Renal pelvis (tissue), 4 donors: Measurements from ENCODE around the gene STRIT1. TPM values are rescaled to one million over a fixed set of nuclear protein-coding genes. Genes with fewer than 3 reads are reported as not detected.
A peak's percentile ranks its signal among the peaks of the same experiment; 100 is the strongest.
"Not testable (repeated sequence)": the region's sequence is repeated elsewhere in the genome, so short reads cannot be mapped to it uniquely, and the experiment has no call there.

Source experiments
- DNase-seq: peaks from one replicate; pipeline ENCODE4 v3.0.0-alpha.2; 2013
- polyA plus RNA-seq, 3 donors: library from polyadenylated mRNA; unstranded; fragments of 120-200 nt; gene quantifications; one replicate each; pipeline ENCODE4 v1.2.1, GENCODE V29; 2013; ENCODE audit not compliant: insufficient read length in 3 of 3

Gene STRIT1
- polyA plus RNA-seq, 3 donors: 1.5 to 1.7 (median 1.6) TPM

GRCh38 chr3:155270485-155271342, 22.8 kb downstream of the STRIT1 start:
- no peak for DNase-seq

DNA sequence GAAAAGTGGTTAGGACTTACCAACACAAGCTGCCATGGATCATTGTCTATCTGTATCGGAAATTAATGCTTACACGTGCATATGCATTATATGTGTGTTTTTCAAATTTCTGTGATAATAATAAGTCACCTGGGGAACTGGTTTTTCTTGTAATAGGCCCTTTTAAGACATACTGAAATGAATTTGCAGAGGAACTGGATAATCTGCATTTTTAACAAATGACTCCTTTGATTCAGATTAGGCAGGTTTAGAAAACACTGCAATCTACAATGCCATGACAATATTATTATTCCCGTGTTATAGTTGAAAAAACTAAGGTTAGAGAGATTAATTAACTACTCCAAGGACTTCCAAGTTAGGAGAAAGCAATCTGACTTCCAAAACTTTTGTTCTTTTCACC, 23.4 kb downstream of the STRIT1 start:
- DNase-seq: peak; percentile 19

DNA sequence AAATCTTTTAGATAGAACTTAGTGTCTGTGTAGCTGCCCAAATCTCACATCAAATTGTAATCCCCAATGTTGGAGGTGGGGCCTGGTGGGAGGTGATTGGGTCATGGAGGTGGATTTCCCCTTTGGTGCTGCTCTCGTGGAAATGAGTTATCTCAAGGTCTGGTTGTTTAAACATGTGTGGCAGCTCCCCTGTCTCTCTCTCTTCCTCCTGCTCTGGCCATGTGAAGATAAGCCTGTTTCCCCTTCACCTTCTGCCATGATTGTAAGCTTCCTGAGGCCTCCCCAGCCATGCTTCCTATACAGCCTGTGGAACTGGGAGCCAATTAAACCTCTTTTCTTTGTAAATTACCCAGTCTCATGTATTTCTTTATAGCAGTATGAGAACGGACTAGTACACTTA, 30.6 kb downstream of the STRIT1 start:
- DNase-seq: not testable (repeated sequence)

- DNase-seq: no peak
Measured at GRCh38 chr3:155262295-155262694, 31.2 kb downstream of the STRIT1 start.

DNA sequence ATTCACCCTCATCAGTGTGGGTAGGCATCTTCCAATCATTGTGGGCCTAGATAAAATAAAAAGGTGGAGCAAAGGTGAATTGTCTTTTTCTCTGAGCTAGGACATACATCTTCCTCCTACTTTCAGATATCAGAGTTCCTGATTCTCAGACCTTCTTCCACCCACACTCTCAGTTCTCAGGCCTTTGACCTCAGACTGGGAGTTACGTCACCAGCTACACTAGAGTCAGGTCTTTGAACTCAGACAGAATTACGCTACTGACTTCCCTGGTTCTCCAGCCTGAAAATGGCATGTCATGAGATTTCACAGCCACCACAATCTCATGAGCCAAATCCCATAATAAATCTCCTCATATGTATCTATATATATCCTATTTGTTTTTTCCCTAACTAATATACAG, 39.0 kb downstream of the STRIT1 start:
- DNase-seq: no peak

DNA sequence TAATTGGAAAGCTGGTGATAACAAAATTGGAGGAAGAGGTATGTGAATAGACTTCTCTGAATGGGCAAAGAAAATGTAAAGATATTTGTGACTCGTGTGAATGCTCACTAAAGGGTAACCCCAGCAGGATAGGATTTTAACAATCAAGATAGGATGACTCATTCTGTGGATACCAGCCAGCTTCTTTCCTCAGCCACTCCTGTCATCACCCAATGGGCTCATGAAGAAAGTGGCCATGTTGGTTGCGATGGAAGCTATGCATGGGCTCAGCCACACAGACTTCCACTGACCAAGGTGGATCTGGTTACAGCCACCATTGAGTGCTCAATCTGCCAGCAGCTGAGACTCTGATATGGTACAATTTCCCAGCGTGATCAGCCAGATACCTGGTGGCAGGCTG, 40.9 kb downstream of the STRIT1 start:
- no peak for DNase-seq

GRCh38 chr3:155252021-155252420, 41.5 kb downstream of the STRIT1 start:
- DNase-seq: no peak

- no peak for DNase-seq
Measured at GRCh38 chr3:155248531-155249187, 44.8 kb downstream of the STRIT1 start.

DNA sequence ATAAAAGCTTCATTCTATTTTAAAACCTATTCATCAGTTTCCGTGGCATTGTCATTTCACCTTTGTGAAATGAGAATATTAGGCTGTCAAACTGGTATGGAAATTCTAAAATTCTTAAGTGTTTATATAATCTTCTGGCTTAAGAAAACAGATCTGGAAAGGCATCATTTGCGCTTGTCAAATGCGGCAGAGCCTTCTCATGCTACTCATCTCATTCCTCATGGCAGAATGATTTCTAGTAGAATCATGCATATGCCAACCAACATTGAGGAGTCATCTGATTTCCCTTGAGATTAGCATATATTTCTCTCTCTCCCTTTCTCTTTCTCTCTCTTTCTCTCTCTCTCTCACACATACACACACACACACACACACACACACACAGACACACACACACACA, 48.8 kb downstream of the STRIT1 start:
- DNase-seq: no peak

- no peak for DNase-seq
Measured at GRCh38 chr3:155244216-155244615, 49.3 kb downstream of the STRIT1 start.

DNA sequence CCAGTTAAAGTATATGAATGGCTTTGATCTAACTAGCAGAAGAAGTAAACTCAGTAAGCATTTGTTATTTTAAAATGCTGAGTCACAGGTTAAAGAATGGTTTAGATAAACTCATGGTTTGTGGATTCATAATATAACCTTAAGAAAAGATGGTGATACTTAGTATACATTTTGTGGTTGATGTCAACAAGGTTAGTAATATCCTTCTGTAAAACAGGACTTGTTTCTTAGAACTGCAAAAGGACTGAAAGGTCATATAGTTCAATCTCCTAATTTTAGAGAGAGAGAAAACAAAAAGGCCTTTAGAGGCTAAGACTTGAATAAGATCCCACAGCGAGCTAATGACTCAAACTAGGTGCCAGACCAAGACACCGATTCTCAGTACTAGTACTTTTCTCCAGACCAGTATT, 50.0 kb downstream of the STRIT1 start:
- no peak for DNase-seq

DNA sequence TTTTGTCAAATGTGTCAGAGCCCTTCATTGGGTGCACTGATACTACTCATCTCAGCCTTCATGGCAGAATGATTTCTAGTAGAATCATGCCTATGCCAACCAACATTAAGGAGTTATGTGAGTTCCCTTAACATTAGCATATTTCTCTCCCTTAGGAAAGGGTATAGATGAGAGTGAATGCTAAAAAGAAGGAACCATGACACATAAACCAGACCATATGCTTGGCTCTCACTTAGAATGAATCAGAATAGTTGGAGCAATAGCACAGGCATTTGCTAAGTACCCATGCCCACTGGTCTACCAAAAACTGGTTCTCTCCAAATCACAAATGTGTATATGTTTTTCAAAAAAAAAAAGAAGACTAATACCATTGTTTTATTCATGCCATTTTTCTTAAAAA, 51.1 kb downstream of the STRIT1 start:
- no peak for DNase-seq

GRCh38 chr3:155241579-155241978, 51.9 kb downstream of the STRIT1 start:
- DNase-seq: peak; percentile 20

Other genes with a start within 250 kb of the STRIT1 start
- 100 to 1,000 TPM; 385 to 513 (median 398) TPM for gene MME, start 213.4 kb downstream of the STRIT1 start, polyA plus RNA-seq